ENCODE measurements around the gene DNAJB9.

Gene DNAJB9

GRCh38 chr7:108525985-108526767 is 43.5 kb upstream of the DNAJB9 start, which contains the start of gene PNPLA8 (continued):
- TF ChIP-seq ZBTB48 (tag by site-specific recombination; IDR thresholded peaks at IDR 0.05) (0 out of 2 replicates have a peak, but pooled peaks have one; percentile 40), ZNF629 (tag by site-specific recombination; IDR thresholded peaks at IDR 0.05) (peak; percentile 98), YY1 (tag by site-specific recombination; IDR thresholded peaks at IDR 0.05) (no peak), KLF1 (tag by site-specific recombination; IDR thresholded peaks at IDR 0.05) (peak; percentile 65), ZBTB17 (tag by site-specific recombination; IDR thresholded peaks at IDR 0.05) (peak; percentile 90), SP7 (tag by site-specific recombination; IDR thresholded peaks at IDR 0.05) (peak; percentile 74), ZNF704 (tag by site-specific recombination; IDR thresholded peaks at IDR 0.05) (peak; percentile 97), ZNF140 (tag by site-specific recombination; IDR thresholded peaks at IDR 0.05) (no peak), ZNF621 (tag by site-specific recombination; IDR thresholded peaks at IDR 0.05) (no peak), ZBTB26 (tag by site-specific recombination; optimal IDR thresholded peaks at IDR 0.05) (peak; percentile 91), ZNF24 (tag by site-specific recombination; IDR thresholded peaks at IDR 0.05) (peak; percentile 12; the same call in 1 of the 2 replicates), ZNF600 (tag by site-specific recombination; IDR thresholded peaks at IDR 0.05) (peak; percentile 98), ZEB2 (tag by site-specific recombination; IDR thresholded peaks at IDR 0.05) (peak; percentile 77), ZNF701 (tag by site-specific recombination; IDR thresholded peaks at IDR 0.05) (no peak), ZNF561 (tag by site-specific recombination; IDR thresholded peaks at IDR 0.05; ENCODE audit: borderline replicate concordance) (peak; percentile 87), WT1 (tag by site-specific recombination; IDR thresholded peaks at IDR 0.05) (0 out of 2 replicates have a peak, but pooled peaks have one; percentile 30), SP2 (tag by site-specific recombination; IDR thresholded peaks at IDR 0.05) (peak; percentile 95), ZNF558 (tag by site-specific recombination; IDR thresholded peaks at IDR 0.05) (0 out of 2 replicates have a peak, but pooled peaks have one; percentile 16), ZNF660 (tag by site-specific recombination; IDR thresholded peaks at IDR 0.05) (peak; percentile 47; the same call in 1 of the 2 replicates), ZBTB1 (tag by site-specific recombination; IDR thresholded peaks at IDR 0.05) (peak; percentile 98), ZNF335 (tag by site-specific recombination; conservative IDR thresholded peaks at IDR 0.05) (peak; percentile 93), BCL11A (tag by site-specific recombination; IDR thresholded peaks at IDR 0.05; ENCODE audit: low read depth) (0 out of 2 replicates have a peak, but pooled peaks have one; percentile 71), EGR2 (tag by site-specific recombination; IDR thresholded peaks at IDR 0.05; ENCODE audit: low read depth) (peak; percentile 84), ZBTB20 (tag by site-specific recombination; IDR thresholded peaks at IDR 0.05) (peak; percentile 92), ZBTB21 (tag by site-specific recombination; IDR thresholded peaks at IDR 0.05) (peak; percentile 88), KLF10 (tag by site-specific recombination; IDR thresholded peaks at IDR 0.05) (peak; percentile 94), KLF8 (tag by site-specific recombination; IDR thresholded peaks at IDR 0.05) (peak; percentile 92)
- TF ChIP-seq, protein P1, sequence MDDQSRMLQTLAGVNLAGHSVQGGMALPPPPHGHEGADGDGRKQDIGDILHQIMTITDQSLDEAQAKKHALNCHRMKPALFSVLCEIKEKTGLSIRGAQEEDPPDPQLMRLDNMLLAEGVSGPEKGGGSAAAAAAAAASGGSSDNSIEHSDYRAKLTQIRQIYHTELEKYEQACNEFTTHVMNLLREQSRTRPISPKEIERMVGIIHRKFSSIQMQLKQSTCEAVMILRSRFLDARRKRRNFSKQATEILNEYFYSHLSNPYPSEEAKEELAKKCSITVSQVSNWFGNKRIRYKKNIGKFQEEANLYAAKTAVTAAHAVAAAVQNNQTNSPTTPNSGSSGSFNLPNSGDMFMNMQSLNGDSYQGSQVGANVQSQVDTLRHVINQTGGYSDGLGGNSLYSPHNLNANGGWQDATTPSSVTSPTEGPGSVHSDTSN (CRISPR knock-in tag; IDR thresholded peaks at IDR 0.05): peak; percentile 94; the same call in 1 of the 2 replicates
- TF ChIP-seq, protein P2, sequence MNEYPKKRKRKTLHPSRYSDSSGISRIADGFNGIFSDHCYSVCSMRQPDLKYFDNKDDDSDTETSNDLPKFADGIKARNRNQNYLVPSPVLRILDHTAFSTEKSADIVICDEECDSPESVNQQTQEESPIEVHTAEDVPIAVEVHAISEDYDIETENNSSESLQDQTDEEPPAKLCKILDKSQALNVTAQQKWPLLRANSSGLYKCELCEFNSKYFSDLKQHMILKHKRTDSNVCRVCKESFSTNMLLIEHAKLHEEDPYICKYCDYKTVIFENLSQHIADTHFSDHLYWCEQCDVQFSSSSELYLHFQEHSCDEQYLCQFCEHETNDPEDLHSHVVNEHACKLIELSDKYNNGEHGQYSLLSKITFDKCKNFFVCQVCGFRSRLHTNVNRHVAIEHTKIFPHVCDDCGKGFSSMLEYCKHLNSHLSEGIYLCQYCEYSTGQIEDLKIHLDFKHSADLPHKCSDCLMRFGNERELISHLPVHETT (tag by site-specific recombination; IDR thresholded peaks at IDR 0.05): no peak; the same call in 1 of the 2 replicates
- TF ChIP-seq, protein P3, sequence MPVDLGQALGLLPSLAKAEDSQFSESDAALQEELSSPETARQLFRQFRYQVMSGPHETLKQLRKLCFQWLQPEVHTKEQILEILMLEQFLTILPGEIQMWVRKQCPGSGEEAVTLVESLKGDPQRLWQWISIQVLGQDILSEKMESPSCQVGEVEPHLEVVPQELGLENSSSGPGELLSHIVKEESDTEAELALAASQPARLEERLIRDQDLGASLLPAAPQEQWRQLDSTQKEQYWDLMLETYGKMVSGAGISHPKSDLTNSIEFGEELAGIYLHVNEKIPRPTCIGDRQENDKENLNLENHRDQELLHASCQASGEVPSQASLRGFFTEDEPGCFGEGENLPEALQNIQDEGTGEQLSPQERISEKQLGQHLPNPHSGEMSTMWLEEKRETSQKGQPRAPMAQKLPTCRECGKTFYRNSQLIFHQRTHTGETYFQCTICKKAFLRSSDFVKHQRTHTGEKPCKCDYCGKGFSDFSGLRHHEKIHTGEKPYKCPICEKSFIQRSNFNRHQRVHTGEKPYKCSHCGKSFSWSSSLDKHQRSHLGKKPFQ (tag by site-specific recombination; IDR thresholded peaks at IDR 0.05): peak; percentile 24; the same call in 1 of the 2 replicates
- TF ChIP-seq, protein P4, sequence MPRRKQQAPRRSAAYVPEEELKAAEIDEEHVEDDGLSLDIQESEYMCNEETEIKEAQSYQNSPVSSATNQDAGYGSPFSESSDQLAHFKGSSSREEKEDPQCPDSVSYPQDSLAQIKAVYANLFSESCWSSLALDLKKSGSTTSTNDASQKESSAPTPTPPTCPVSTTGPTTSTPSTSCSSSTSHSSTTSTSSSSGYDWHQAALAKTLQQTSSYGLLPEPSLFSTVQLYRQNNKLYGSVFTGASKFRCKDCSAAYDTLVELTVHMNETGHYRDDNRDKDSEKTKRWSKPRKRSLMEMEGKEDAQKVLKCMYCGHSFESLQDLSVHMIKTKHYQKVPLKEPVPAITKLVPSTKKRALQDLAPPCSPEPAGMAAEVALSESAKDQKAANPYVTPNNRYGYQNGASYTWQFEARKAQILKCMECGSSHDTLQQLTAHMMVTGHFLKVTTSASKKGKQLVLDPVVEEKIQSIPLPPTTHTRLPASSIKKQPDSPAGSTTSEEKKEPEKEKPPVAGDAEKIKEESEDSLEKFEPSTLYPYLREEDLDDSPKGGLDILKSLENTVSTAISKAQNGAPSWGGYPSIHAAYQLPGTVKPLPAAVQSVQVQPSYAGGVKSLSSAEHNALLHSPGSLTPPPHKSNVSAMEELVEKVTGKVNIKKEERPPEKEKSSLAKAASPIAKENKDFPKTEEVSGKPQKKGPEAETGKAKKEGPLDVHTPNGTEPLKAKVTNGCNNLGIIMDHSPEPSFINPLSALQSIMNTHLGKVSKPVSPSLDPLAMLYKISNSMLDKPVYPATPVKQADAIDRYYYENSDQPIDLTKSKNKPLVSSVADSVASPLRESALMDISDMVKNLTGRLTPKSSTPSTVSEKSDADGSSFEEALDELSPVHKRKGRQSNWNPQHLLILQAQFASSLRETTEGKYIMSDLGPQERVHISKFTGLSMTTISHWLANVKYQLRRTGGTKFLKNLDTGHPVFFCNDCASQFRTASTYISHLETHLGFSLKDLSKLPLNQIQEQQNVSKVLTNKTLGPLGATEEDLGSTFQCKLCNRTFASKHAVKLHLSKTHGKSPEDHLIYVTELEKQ (tag by site-specific recombination; IDR thresholded peaks at IDR 0.05; ENCODE audit: borderline replicate concordance): peak; percentile 7; the same call in 1 of the 2 replicates
